OCI-LY7 (cell line): Measurements from ENCODE around the gene IL1A. TPM values are rescaled to one million over a fixed set of nuclear protein-coding genes. Genes with fewer than 3 reads are reported as not detected.

Source experiments
- BruUV-seq: library from RNA; stranded (reverse); fragments of 400-500 nt; replicated peaks from 2 replicates; lab custom pipeline; 2021; lab: Mats Ljungman, UMichigan
- CTCF ChIA-PET: fragments of 300-600 bp; sonication (Branson Sonifier 250); formaldehyde crosslinking; loops from one replicate; lab custom pipeline; 2022; ENCODE audit warnings: antibody characterized with exemption; ENCODE audit not compliant: unreplicated experiment; lab: Charles Lee
- POLR2A ChIA-PET: fragments of 300-600 bp; sonication (Branson Sonifier 250); formaldehyde crosslinking; loops from one replicate; lab custom pipeline; 2022; ENCODE audit warnings: antibody characterized with exemption; lab: Charles Lee
- DNase-seq: peaks from one replicate; pipeline ENCODE4 v3.0.0-alpha.2; 2015; ENCODE audit warnings: low spot score
- H2AFZ ChIP-seq: fragments of 200-600 bp; sonication (generic), shearing (Covaris generic); 2 replicates; pipeline ENCODE4 v1.6.1; 2014; ENCODE audit warnings: mild to moderate bottlenecking, antibody characterized with exemption, low read length, moderate library complexity
- H3K27ac ChIP-seq: fragments of 200-600 bp; sonication (generic); 2 replicates; pipeline ENCODE4 v1.5.1; 2014; ENCODE audit warnings: mixed run types, low read depth, mild to moderate bottlenecking, moderate library complexity, low read length, inconsistent platforms; ENCODE audit not compliant: poor library complexity, severe bottlenecking
- H3K36me3 ChIP-seq: fragments of 200-600 bp; sonication (generic); 2 replicates; pipeline ENCODE4 v1.6.1; 2014; ENCODE audit warnings: mild to moderate bottlenecking, antibody characterized with exemption, low read length, moderate library complexity, mixed read lengths; ENCODE audit not compliant: insufficient read depth
- H3K4me1 ChIP-seq: fragments of 200-600 bp; sonication (generic); 2 replicates; pipeline ENCODE4 v1.5.1; 2014; ENCODE audit warnings: mild to moderate bottlenecking, low read length; ENCODE audit not compliant: insufficient read depth, poor library complexity, severe bottlenecking
- H3K4me2 ChIP-seq: fragments of 200-600 bp; sonication (generic); 2 replicates; pipeline ENCODE4 v1.6.1; 2014; ENCODE audit warnings: mild to moderate bottlenecking, low read length
- H3K4me3 ChIP-seq: fragments of 200-600 bp; sonication (generic); 2 replicates; pipeline ENCODE4 v1.5.1; 2014; ENCODE audit warnings: mild to moderate bottlenecking, low read depth, low read length; ENCODE audit not compliant: poor library complexity, severe bottlenecking
- H3K79me2 ChIP-seq: fragments of 200-600 bp; sonication (generic); 2 replicates; pipeline ENCODE4 v1.6.1; 2016; ENCODE audit warnings: low read depth, mild to moderate bottlenecking, low read length, moderate library complexity, mixed read lengths; ENCODE audit not compliant: insufficient read depth
- H3K9me2 ChIP-seq: fragments of 200-600 bp; sonication (generic); 2 replicates; pipeline ENCODE4 v1.6.1; 2016; ENCODE audit warnings: mild to moderate bottlenecking, low read length, mixed read lengths; ENCODE audit not compliant: insufficient read depth
- H3K9me3 ChIP-seq: fragments of 200-600 bp; sonication (generic); 2 replicates; pipeline ENCODE4 v1.6.1; 2014; ENCODE audit warnings: mild to moderate bottlenecking, mixed run types, low read length, mixed read lengths
- H4K20me1 ChIP-seq: fragments of 200-600 bp; sonication (generic); 2 replicates; pipeline ENCODE4 v1.6.1; 2014; ENCODE audit warnings: mild to moderate bottlenecking, antibody characterized with exemption, low read length, moderate library complexity, mixed read lengths; ENCODE audit not compliant: insufficient read depth
- CTCF ChIP-seq: fragments of 200-600 bp; sonication (generic); conservative IDR thresholded peaks from 2 replicates; pipeline ENCODE4 v1.5.1; 2014; ENCODE audit warnings: mild to moderate bottlenecking, antibody characterized with exemption, low read length, moderate library complexity, mixed read lengths
- EZH2phosphoT487 ChIP-seq: fragments of 200-600 bp; sonication (generic); IDR thresholded peaks from 2 replicates; pipeline ENCODE4 v1.6.1; 2018; ENCODE audit warnings: low read depth, borderline replicate concordance, mild to moderate bottlenecking, mixed run types, antibody characterized with exemption, low read length, moderate library complexity, mixed read lengths
- intact Hi-C: fragments of 100-400 bp; cut with micrococcal nuclease; formaldehyde crosslinking; loops from one replicate; pipeline ENCODE4 v1.10.0; 2022; ENCODE audit not compliant: unreplicated experiment
- total RNA-seq, 2 experiments: library from RNA; depleted of rRNA in 1 of 2; stranded (reverse); fragments of >200 nt in 1 of 2; shearing (Covaris generic) in 1 of 2; gene quantifications; 2 replicates each; pipeline ENCODE4 v1.2.3, GENCODE V29; 2014 to 2022

Gene IL1A
- total RNA-seq, 2 experiments from 2014 or later, result not detected

- intact Hi-C loops, result no loop called here
- H3K9me2 ChIP-seq, result no peaks in the 10 kb centered on the region
- TF ChIP-seq EZH2phosphoT487, result no peak
- no peak for TF ChIP-seq CTCF
- peaks cover 2% of the 10 kb centered on the region for H3K4me1 ChIP-seq
- H3K9me3 ChIP-seq, result no peaks in the 10 kb centered on the region
- H3K4me2 ChIP-seq, result no peak overlapping the region
- no peak overlapping the region for H2AFZ ChIP-seq
- no peaks in the 10 kb centered on the region for H4K20me1 ChIP-seq
- H3K4me3 ChIP-seq, result no peak overlapping the region
- H3K79me2 ChIP-seq, result no peaks in the 10 kb centered on the region
- DNase-seq, result no peak
- BruUV-seq, result no TSS peak
- H3K36me3 ChIP-seq, result no peaks in the 10 kb centered on the region
- ChIA-PET POLR2A (interaction anchor here (1.6 kb wide), 1 partner anchor 7 kb away, joined by 5 read pairs; no protein-coding TSS in a partner anchor), CTCF (no interaction called here)
- H3K27ac ChIP-seq, result no peak overlapping the region
Measured at GRCh38 chr2:112787729-112788393, 3.6 kb upstream of the IL1A start.

- H3K27ac ChIP-seq, result no peak overlapping the region
- H3K9me3 ChIP-seq, result no peaks in the 10 kb centered on the region
- intact Hi-C loops, result no loop called here
Measured at GRCh38 chr2:112787294-112787693, 3.0 kb upstream of the IL1A start.

More at GRCh38 chr2:112787294-112787693, 3.0 kb upstream of the IL1A start:
- H4K20me1 ChIP-seq, result no peaks in the 10 kb centered on the region
- no peak overlapping the region for H2AFZ ChIP-seq
- POLR2A ChIA-PET, result no interaction called here
- TF ChIP-seq CTCF (no peak), EZH2phosphoT487 (no peak)
- no peaks in the 10 kb centered on the region for H3K79me2 ChIP-seq
- no peak overlapping the region for H3K4me2 ChIP-seq
- H3K4me3 ChIP-seq, result no peak overlapping the region
- H3K9me2 ChIP-seq, result no peaks in the 10 kb centered on the region
- CTCF ChIA-PET, result no interaction called here
- BruUV-seq, result no TSS peak
- no peaks in the 10 kb centered on the region for H3K36me3 ChIP-seq
- peaks cover 7% of the 10 kb centered on the region for H3K4me1 ChIP-seq
- no peak for DNase-seq
